DND-41 (cell line): ENCODE results near the gene TRIM29.

Source experiments
- ATAC-seq: fragments of 200-7000 bp; cut with Tn5 transposase; 3 replicates; pipeline ENCODE4 v1.9.1; 2021; ENCODE audit warnings: low read depth; ENCODE audit not compliant: insufficient read depth
- DNase-seq: peaks from one replicate; pipeline ENCODE4 v3.0.0-alpha.2; 2020
- H2AFZ ChIP-seq: 2 replicates; pipeline ENCODE4 v1.6.0; 2012; ENCODE audit warnings: low read depth, low read length
- H3K27ac ChIP-seq: 2 replicates; pipeline ENCODE4 v1.5.1; 2012; ENCODE audit warnings: low read length, inconsistent platforms
- H3K27me3 ChIP-seq: fragments of 200-600 bp; sonication (generic); 2 replicates; pipeline ENCODE4 v1.6.0; 2012; ENCODE audit warnings: low read length, mild to moderate bottlenecking, inconsistent platforms; ENCODE audit not compliant: insufficient read depth, poor library complexity
- H3K36me3 ChIP-seq: 2 replicates; pipeline ENCODE4 v1.5.1; 2012; ENCODE audit warnings: low read length, inconsistent platforms; ENCODE audit not compliant: insufficient read depth
- H3K4me1 ChIP-seq: 2 replicates; pipeline ENCODE4 v1.5.1; 2012; ENCODE audit warnings: mild to moderate bottlenecking, low read length; ENCODE audit not compliant: insufficient read depth
- H3K4me2 ChIP-seq: 2 replicates; pipeline ENCODE4 v1.6.0; 2012; ENCODE audit warnings: mild to moderate bottlenecking, moderate library complexity, low read length, inconsistent platforms; ENCODE audit not compliant: insufficient read depth
- H3K4me3 ChIP-seq, 2 experiments: fragments of 200-600 bp in 1 of 2; shearing (Covaris generic) in 1 of 2; 2 replicates each; pipeline ENCODE4 v1.5.1; 2012 to 2016; ENCODE audit warnings: inconsistent platforms in 2 of 2, low read length in 2 of 2, mild to moderate bottlenecking in 2 of 2, low read depth in 1 of 2, moderate library complexity in 1 of 2
- H3K79me2 ChIP-seq: 2 replicates; pipeline ENCODE4 v1.6.0; 2012; ENCODE audit warnings: low read length, inconsistent platforms; ENCODE audit not compliant: insufficient read depth
- H3K9ac ChIP-seq: 2 replicates; pipeline ENCODE4 v1.6.0; 2012; ENCODE audit warnings: low read depth, mild to moderate bottlenecking, inconsistent platforms, low read length, moderate library complexity
- H3K9me3 ChIP-seq: 2 replicates; pipeline ENCODE4 v1.5.1; 2012; ENCODE audit warnings: low read length, moderate library complexity, mild to moderate bottlenecking, inconsistent platforms; ENCODE audit not compliant: insufficient read depth, severe bottlenecking
- H4K20me1 ChIP-seq: 2 replicates; pipeline ENCODE4 v1.6.0; 2012; ENCODE audit warnings: low read length; ENCODE audit not compliant: insufficient read depth
- EZH2 ChIP-seq: IDR thresholded peaks from 3 replicates; pipeline ENCODE4 v1.6.1; 2012; ENCODE audit warnings: borderline replicate concordance, low read depth, mild to moderate bottlenecking, moderate library complexity, low read length, inconsistent platforms; ENCODE audit not compliant: severe bottlenecking
- TF ChIP-seq, protein P1 (sequence below): IDR thresholded peaks from 2 replicates; pipeline ENCODE4 v1.5.1; 2012; ENCODE audit warnings: borderline replicate concordance, low read length, moderate library complexity, mild to moderate bottlenecking; ENCODE audit not compliant: poor library complexity, severe bottlenecking; ENCODE audit errors: extremely low read depth

Gene TRIM29

DNA sequence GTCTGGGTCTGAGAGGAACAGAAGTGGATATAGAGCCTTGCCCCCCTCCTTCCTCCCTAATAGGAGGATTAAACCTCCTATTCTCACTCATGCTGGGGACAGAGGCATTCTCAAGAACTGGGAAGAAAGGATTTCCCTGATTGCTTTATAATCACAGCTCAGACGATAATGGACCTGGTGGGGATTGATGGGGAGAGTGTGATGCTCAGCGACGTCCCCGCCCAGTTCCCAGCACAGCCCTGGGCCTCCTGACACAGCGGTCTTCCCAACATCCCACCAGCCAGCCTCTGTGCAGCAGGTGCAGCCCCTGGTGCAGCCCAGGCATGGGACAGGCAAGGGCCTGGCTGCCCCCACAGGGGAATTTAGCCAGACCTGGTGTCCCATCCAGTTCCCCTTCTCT lies 28.4 kb downstream of the TRIM29 start:
- Histone ChIP-seq H3K4me1 (no peaks in the 10 kb centered on the region), H3K9ac (no peak overlapping the region), H2AFZ (no peak overlapping the region), H3K9me3 (no peaks in the 10 kb centered on the region), H3K4me3 (no peak overlapping the region), H3K79me2 (no peaks in the 10 kb centered on the region), H3K36me3 (no peaks in the 10 kb centered on the region), H3K27me3 (peaks cover 36% of the 10 kb centered on the region), H3K4me2 (no peak overlapping the region), H4K20me1 (peaks cover 24% of the 10 kb centered on the region), H3K27ac (no peak overlapping the region)
- DNase-seq (no peak), ATAC-seq (no peak)
- no peak for TF ChIP-seq EZH2
- TF ChIP-seq, protein P1, sequence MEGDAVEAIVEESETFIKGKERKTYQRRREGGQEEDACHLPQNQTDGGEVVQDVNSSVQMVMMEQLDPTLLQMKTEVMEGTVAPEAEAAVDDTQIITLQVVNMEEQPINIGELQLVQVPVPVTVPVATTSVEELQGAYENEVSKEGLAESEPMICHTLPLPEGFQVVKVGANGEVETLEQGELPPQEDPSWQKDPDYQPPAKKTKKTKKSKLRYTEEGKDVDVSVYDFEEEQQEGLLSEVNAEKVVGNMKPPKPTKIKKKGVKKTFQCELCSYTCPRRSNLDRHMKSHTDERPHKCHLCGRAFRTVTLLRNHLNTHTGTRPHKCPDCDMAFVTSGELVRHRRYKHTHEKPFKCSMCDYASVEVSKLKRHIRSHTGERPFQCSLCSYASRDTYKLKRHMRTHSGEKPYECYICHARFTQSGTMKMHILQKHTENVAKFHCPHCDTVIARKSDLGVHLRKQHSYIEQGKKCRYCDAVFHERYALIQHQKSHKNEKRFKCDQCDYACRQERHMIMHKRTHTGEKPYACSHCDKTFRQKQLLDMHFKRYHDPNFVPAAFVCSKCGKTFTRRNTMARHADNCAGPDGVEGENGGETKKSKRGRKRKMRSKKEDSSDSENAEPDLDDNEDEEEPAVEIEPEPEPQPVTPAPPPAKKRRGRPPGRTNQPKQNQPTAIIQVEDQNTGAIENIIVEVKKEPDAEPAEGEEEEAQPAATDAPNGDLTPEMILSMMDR, result no peak

DNA sequence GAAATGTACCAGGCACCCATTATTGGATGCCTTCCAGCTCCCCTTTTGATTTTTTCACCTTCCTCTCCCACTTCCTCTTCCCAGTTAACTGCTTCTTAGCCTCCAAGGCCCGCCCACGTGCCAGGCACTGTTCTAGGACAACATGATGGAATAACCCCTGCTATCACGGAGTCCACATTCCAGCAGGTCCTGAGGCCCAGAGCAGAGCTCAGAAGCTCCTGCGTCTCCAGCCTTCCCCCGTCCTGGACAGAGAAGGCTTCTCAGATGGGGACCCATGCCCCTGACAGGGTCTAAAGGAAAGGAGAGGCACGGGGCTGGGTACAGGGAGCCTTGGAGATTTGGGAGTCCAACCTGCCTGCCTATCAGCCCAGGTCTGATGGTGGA lies 29.1 kb downstream of the TRIM29 start:
- H3K4me2 ChIP-seq, result no peak overlapping the region
- no peak for ATAC-seq
- H3K4me3 ChIP-seq, result no peak overlapping the region
- H3K27ac ChIP-seq, result no peak overlapping the region
- TF ChIP-seq, protein P1, result no peak
- no peak for TF ChIP-seq EZH2
- no peak overlapping the region for H3K9ac ChIP-seq
- H3K79me2 ChIP-seq, result no peaks in the 10 kb centered on the region
- H3K9me3 ChIP-seq, result no peaks in the 10 kb centered on the region
- H3K27me3 ChIP-seq, result peaks cover 30% of the 10 kb centered on the region
- DNase-seq, result no peak
- H3K4me1 ChIP-seq, result no peaks in the 10 kb centered on the region
- H3K36me3 ChIP-seq, result no peaks in the 10 kb centered on the region
- H2AFZ ChIP-seq, result no peak overlapping the region
- peaks cover 24% of the 10 kb centered on the region for H4K20me1 ChIP-seq

DNA sequence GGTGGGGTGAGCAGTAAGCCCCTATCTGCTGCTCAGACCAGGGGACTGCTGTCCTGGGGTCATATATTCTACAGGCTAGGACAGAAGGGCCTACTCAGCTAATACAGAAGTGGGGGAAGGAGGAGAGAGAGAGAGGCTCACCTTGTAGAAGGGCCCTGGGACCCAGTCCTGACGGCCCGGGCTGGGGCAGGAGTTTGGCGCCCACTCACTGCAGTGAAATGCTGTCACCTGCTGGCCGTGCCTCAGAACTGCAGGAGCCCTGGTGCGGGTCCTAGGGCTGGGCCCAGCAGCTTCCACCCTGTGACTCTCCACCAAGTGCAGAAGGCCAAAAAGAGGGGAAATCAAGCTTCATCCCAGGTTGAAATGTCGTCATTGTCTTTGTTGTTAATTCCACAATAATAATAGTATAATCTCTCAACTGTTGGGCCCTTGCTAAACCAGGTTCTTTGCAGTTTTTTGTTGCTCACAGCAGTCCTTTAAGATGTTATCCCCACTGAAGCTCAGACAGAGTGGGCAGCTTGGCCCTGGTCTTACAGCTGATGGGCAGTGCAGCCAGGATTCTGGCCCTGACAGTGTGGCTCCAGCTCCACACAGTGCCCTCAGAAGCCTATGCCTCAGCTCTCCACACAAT lies 29.6 kb downstream of the TRIM29 start:
- no peak overlapping the region for H3K4me2 ChIP-seq
- H3K4me1 ChIP-seq, result no peaks in the 10 kb centered on the region
- no peak for TF ChIP-seq EZH2
- TF ChIP-seq, protein P1, result peak; percentile 98
- H3K9me3 ChIP-seq, result no peaks in the 10 kb centered on the region
- H3K27me3 ChIP-seq, result peaks cover 25% of the 10 kb centered on the region
- no peaks in the 10 kb centered on the region for H3K36me3 ChIP-seq
- no peak overlapping the region for H3K9ac ChIP-seq
- no peaks in the 10 kb centered on the region for H3K79me2 ChIP-seq
- no peak overlapping the region for H2AFZ ChIP-seq
- ATAC-seq, result peak; percentile 96
- H3K27ac ChIP-seq, result no peak overlapping the region
- H3K4me3 ChIP-seq, result no peak overlapping the region
- peaks cover 24% of the 10 kb centered on the region for H4K20me1 ChIP-seq
- peak; percentile 65 for DNase-seq
